Esophagus squamous epithelium (tissue), 4 donors: ENCODE measurements around the gene NCKAP5.

ENCODE experiments used
- POLR2A ChIP-seq, 4 donors: fragments of 450-650 bp; IDR thresholded peaks; one replicate each; pipeline ENCODE4 v1.6.1; 2017; ENCODE audit warnings: antibody characterized with exemption in 4 of 4, mild to moderate bottlenecking in 4 of 4, moderate library complexity in 3 of 4
- TF ChIP-seq, protein P1 (sequence below), 6 experiments: fragments of 450-650 bp in 4 of 6; fragments of 200-600 bp in 2 of 6; sonication (generic) in 2 of 6; IDR thresholded peaks; one replicate each; pipeline ENCODE4 v1.5.1; 2016 to 2019; ENCODE audit warnings: antibody characterized with exemption in 6 of 6, mild to moderate bottlenecking in 4 of 6, moderate library complexity in 4 of 6

DNA sequence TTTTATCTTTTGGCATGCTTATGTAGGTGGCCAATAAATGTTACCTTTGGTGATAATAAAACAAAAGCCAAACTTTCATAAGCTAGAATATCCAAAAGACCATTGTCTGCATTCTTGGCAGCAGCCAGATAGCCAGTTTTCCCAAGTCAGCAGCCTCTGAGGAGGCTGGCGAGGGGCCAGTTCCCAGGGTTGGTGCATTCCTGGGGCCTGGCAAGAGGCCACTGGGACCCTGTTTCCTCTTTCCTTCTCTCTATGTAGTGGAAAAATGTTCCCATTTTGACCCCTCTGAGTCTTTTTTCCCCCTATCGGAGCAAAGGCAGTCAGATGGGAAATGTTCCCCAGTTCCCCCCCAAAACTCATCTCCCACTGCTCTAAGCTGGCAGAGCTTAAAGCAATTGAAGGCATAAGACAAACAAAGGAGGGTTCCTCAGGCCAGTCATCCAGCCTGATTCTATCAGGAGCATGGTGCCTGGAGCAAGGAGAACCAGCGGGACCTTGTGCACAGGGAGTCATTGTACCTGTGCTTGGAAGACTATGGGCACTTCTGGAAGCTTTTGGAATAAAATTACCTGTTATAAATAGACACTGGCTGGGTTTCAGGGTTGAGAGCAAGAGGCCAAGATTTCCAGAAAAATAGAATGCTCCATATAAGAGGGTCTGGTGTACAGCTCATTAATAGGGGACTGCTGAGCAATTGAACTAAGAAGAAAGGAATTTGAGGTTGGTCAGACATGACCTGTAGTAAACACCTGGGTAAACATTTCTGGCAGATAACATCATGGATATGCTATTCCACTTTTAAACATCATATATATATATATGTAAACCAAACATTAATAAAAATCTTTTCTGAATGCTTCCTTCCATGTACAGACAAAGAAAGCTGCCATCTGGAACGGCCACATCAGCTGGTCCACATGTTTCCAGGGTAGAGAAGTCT is 63.4 kb downstream of the NCKAP5 start:
- TF ChIP-seq, protein P1, sequence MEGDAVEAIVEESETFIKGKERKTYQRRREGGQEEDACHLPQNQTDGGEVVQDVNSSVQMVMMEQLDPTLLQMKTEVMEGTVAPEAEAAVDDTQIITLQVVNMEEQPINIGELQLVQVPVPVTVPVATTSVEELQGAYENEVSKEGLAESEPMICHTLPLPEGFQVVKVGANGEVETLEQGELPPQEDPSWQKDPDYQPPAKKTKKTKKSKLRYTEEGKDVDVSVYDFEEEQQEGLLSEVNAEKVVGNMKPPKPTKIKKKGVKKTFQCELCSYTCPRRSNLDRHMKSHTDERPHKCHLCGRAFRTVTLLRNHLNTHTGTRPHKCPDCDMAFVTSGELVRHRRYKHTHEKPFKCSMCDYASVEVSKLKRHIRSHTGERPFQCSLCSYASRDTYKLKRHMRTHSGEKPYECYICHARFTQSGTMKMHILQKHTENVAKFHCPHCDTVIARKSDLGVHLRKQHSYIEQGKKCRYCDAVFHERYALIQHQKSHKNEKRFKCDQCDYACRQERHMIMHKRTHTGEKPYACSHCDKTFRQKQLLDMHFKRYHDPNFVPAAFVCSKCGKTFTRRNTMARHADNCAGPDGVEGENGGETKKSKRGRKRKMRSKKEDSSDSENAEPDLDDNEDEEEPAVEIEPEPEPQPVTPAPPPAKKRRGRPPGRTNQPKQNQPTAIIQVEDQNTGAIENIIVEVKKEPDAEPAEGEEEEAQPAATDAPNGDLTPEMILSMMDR (IDR thresholded peaks at IDR 0.05): no peak
- TF ChIP-seq POLR2A (IDR thresholded peaks at IDR 0.05): no peak
